ENCODE results near the gene C2CD4B. TPM values are rescaled to one million over a fixed set of nuclear protein-coding genes. Genes with fewer than 3 reads are reported as not detected.

C2CD4B gene, protein sequence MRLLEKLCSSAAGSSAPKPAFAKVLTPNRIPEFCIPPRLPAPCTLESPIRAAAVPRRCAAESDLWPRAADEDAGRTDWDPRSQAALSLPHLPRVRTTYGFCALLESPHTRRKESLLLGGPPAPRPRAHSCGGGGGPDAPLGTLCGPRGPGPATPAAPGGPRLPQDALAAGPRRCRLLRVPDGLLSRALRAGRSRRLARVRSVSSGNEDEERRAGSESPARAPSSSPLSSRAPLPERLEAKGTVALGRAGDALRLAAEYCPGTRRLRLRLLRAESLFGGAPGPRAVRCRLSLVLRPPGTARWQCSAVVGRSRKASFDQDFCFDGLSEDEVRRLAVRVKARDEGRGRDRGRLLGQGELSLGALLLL
- total RNA-seq, result 20.2 TPM

DNA sequence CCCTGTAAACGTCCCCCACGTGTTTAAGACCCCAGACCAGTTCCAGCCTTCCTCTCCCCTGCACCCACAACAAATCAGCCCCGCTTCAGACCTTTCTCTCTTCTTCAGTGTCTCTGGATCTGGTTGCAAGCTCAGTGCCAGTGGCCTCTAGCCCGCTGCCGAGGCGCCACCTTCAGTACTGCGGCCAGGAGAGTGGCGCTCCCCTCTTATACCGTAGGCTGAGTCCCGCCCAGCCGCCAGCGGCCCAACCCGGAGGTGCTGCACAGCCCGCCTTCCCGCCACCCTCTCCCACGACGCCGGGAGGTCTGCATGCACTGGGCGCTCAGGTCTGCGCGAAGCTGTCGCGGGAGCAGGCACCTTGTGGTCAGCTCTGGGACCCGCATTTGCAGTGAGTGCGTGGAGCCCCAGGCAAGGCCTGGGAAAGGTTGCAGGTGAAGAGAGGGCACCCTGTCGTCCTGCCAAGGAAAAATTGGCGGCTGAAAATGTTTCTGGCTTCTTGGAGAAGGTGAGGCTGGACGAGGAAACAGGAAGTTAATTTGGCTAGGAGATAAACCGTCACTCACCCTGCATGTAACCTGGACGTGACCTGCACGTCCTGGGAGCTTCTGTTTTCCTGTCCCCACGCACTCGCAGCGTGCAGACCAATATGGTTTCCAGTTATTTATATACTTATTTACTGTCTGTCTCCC is at the start of gene C2CD4B:
C2CD4B (minus strand) TSS at position 182 of the 689 bp plus-strand sequence. CDS start 301 bp downstream, outside the sequence.
- DNase-seq, result no peak

DNA sequence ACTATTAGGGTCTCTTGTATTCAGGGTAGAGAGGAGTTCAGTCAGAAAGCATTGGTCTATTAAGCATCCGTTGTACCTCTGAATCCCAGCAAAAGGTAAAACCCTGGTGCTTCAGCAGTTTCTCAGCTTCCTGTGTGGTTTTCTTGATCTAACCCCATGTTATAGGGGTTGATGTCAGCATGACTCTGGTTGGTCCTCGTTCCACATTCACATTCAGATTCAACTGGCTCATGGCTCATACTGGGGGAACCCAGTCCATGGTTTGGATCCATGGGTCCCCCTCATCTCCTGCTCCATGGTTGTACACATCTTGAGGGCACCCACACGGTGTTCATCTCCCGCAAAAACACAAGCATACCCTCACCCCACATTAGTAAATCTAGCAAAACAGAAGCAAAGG is 47.7 kb upstream of the C2CD4B start:
- DNase-seq, result no peak

DNA sequence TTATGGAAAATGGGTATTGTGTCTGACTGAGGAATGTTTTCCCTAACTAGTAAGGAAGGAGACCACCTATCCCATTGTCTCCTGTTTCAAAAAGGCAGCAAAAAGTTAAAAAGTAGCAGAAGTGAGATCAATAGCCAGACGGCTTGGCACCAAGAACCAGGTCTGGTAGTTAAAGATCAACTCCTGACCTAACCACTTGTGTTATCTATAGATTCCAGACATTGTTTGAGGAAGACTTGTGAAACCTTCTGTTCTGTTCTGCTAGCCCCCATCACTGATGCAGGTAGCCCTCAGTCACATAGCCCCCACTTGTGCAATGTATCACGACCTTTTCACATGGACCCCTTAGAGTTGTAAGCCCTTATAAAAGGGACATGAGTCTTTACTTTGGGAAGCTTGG is 46.3 kb upstream of the C2CD4B start:
- no peak for DNase-seq

DNA sequence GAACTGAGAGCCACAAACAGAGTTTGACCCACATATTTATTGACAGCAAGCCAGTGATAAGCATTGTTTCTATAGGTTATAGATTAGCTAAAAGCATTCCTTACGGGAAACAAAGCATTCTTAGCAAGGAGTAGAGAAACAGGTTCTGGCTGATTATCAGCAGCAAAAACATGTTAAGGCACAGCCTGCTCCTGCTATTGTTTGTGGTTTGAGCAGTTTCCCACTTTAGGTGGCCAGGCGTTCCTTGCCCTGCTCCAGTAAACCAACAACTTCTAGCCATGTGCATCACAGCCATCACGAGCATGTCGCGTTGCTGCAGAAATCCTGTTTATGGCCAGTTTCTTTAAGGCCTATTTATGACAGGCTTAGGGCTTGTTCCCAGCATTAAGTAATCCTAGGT is 44.7 kb upstream of the C2CD4B start:
- no peak for DNase-seq

DNA sequence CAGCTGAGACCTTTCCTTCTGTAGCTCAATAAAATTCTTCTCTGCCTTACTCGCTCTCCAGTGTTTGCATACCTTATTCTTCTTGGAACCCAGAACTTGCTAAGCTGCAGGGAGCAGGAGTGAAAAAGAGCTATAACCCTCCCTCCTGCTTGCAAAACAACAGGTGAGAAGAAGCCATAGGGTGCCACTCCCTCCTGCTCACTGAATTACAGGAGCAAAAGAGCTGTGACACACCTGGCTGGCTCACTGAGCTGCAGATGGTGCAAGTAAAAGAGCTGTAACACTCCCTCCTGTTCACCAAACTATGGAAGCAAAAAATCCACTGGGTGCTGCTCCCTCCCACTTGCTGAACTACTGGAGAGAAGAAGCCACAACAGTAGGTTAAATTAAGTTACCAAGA is 44.2 kb upstream of the C2CD4B start:
- no peak for DNase-seq

DNA sequence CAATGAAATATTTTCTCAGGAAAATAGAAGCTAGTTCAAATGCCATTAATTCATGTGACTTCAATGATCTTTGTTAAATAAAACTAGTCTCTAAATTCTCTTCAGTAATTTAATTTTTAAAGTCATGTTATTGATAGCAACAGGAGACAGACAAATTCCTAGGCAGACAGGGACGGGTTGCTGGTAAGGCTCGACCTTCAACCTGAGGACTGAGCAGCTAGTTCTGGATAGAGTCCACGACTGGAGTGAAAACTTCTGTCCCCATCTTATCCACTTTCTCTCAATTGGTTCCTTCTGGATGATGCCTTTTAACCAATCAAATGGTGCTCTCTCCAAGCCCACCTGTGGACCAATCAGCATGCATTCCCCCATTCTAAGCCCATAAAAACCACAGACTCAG is 43.8 kb upstream of the C2CD4B start:
- DNase-seq, result no peak

DNA sequence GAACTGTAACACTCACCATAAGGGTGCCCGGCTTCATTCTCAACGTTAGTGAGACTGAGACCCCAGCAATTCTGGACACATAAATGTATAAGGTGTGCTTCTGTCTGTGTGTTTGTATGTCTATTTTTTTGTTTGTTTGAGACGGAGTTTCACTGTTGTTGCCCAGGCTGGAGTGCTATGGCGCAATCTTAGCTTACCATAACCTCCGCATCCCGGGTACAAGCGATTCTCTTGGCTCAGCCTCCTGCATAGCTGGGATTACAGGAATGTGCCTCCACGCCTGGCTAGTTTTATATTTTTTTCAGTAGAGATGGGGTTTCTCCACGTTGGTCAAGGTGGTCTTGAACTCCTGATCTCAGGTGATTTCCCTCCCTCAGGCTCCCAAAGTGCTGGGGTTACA is 43.3 kb upstream of the C2CD4B start:
- DNase-seq, result no peak

DNA sequence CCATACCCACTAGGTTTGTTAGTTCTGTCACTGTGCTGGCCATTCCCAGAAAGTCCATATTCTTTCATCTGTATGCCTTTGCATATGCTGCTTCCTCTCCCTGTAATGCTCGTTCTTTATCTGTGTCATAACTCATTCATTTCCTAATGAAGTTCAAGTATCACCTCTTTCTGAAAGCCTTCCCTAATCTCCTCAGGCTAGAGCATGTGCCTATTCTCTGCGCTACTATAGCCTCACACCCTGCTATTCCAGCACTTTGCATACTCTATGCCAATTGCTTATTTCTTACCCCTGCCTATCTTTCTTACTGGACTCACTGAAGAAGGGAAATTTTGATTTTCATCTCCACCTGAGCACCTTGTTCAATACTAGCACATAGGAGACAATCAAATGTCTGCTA is 25.6 kb upstream of the C2CD4B start:
- no peak for DNase-seq

DNA sequence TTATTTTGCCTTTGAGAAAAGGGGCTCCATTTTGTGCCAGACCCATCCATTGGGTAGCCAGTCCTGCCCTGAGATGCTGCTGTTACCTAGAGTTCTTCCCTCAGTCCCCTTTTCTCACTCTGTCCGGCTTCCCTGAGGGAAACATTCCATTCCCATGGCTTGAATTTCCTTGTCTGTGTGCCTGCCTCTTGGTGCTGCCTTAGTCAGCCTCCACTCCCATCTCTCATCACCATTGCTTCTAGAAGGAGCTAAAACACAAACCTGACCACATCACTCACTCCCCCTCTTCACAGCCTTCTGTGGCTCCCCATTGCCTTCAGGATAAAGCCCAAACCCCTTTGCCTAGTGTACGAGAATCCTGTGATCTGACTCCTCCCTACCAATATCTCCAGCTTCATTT is 25.2 kb upstream of the C2CD4B start:
- no peak for DNase-seq

DNA sequence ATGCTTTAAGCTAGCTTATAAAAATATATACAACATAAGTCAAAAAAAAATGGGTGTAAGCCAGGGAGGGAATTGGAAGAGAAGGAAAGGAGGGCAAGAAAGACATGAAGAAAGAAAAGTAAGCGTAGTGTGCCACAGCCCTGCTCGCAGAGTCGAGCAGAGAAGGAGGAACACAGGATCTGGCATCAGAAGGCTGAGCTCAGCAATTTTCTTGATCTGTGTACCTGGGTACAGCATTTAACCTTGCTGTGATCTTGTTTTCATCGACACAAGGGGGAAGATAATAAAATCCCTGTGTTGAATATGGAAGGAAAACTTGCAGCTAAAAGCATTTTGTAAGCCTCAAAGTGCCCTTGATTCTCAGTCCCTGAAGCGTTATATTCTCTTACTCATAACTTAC is 23.7 kb upstream of the C2CD4B start:
- DNase-seq, result no peak

DNA sequence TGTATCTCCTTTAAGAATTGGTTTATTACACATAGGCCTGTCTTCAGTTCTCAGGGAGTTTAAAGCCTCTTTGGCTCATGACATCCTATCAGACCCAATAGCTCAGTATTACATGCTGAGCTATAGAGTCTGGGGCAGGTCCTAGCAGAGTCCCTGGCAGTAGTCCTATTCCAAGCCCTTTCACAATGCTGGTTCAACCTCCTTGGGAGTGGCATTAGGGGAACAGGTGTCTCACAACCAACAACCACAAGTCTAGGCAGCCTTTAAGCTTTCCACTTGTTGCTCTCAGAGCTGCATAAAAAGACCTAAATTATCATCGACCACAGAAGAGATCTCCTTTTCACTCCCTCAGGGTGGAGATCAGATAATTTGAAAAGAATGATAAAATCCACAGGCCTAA is 22.8 kb upstream of the C2CD4B start:
- DNase-seq, result no peak

DNA sequence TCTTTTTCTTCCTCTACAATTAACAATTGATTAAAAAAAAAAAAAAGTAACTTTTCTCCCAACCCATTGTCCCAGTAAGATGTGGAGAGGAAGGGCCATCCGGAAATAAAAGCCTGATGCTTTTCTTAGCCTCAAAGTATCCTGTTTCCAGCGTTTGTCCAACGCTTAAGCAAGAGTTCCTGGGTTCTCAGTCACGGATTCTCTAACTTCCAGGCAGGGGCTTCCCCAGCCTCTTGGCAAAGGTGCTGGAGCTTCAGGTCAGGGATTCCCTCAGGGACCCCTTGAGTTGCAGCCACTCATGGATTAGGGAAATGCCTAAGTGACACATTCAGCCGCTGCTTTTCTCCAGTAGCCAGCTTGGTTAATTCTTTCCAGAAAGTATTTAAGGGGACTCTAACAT is 22.3 kb upstream of the C2CD4B start:
- DNase-seq, result no peak

DNA sequence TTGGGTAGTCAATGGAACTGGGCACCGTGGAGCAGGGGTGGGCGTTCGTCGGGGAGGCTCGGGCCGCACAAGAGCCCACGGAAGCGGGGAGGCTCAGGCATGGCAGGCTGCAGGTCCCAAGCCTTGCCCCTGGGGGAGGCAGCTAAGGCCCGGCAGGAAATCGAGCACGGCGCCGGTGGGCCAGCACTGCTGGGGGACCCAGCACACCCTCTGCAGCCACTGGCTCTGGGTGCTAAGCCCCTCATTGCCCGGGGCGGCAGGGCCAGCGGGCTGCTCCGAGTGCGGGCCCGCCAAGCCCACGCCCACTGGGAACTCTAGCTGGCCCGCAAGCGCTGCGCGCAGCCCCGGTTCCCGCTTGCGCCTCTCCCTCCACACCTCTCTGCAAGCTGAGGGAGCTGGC is 21.5 kb upstream of the C2CD4B start:
- DNase-seq, result no peak

DNA sequence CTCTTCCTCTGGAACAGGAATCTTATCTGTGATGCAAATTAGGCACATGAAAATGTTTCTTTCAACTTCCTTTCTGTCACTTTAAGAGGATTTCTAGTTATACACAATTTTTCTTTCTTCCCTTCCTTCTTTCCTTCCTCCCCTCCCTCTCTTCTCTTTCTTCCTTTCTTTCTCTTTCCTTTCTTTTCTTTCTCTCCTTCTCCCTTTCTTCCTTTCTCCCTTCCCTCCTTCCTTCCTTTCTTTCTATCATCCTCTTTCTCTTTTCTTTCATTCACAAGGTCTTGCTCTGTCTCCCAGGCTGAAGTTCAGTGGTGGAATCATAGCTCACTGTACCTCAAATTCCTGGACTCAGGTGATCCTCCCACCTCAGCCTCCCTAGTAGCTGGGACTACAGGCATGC is 18.0 kb upstream of the C2CD4B start:
- no peak for DNase-seq

DNA sequence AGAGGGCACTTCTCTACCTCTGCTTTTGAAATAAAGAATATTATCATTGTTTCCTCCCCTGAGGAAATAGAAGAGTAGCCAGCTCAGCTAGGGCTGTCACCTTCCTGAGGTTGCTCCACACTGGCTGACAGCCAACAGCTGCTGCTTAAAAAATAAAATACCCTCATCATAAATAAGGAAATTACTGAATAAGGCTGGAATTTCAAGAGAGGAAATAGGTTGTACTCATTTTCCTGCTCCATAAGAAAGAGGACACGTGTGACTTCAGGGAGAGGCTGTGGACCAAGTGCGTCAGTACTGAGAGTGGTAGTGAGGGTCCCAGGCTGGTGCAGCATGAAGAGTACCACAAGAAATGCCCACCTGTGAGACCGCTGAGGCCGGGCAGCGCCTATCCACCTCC is 8.1 kb upstream of the C2CD4B start:
- DNase-seq, result no peak

DNA sequence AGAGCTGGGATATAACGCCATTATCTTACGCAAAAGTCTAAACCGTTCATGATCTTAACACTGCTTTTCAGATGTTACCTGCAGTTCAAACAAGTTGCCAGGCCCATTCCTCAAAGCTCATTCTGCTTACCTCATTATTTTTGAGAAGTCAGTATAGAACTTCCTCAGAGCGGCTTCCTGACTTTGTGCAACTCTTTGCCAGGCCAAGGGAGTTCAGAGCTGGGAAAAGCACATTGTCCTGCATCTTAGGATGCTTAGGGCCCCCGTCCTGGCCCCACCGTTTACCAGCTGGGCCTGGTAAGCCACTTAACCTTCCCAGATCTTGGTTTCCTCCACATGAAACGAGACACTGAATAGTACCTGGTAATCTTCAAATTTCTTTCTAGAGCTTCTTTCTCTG is 6.8 kb upstream of the C2CD4B start:
- DNase-seq, result no peak

DNA sequence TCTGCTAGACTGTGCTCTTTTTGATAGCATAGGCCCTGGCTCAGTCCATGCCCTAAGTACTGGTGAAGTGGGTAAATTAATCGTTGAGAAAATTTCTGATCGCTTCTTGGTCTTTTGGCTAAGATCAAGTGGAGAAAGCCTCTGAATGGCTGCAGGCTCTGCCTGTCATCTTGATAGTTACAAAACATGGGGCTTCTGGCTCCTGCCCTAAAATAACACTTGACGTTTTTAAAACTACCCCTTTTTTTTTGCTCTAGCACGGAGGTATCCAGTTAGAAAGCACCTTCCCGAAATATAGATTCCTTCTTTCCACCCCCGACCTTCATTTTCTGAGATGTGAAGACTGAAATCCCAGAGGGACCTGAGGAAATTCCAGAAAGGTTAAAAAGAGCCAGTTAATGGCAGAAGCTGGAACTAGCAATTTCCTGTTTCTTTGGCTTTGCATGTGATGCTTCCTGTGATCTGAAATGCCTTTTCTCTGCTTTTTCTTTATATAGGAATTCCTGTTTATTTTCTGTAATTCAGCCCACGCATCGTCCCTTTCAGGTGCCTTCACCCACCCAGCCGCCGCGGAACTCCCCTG is 799 bp upstream of the C2CD4B start:
- no peak for DNase-seq

DNA sequence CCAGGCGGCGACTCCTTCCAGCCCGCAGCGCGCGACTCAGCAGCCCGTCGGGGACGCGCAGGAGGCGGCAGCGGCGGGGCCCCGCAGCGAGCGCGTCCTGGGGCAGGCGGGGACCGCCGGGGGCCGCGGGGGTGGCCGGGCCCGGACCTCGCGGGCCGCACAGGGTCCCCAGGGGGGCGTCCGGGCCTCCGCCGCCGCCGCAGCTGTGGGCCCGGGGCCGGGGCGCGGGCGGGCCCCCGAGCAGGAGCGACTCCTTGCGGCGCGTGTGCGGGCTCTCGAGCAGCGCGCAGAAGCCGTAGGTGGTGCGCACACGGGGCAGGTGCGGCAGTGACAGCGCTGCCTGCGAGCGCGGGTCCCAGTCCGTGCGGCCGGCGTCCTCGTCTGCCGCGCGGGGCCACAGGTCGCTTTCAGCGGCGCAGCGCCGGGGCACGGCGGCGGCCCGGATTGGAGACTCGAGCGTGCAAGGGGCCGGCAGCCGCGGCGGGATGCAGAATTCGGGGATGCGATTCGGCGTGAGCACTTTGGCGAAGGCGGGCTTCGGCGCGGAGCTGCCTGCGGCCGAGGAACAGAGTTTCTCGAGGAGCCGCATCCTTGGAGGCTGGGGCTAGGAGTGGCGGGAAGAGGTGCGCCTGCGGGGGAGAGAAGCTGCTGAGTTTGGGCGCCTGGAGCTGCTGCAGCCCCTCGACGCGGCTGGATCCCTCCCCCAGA is 535 bp downstream of the C2CD4B start:
- DNase-seq, result peak; percentile 17

DNA sequence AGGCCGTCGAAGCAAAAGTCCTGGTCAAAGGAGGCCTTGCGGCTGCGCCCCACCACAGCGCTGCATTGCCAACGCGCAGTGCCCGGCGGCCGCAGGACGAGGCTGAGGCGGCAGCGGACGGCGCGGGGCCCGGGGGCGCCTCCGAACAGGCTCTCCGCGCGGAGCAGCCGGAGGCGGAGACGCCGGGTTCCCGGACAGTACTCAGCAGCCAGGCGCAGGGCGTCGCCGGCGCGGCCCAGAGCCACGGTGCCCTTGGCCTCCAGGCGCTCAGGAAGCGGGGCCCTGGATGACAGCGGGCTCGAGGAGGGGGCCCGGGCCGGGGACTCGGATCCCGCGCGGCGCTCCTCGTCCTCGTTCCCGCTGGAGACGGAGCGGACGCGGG is 1.1 kb downstream of the C2CD4B start:
- peak; percentile 13 for DNase-seq

DNA sequence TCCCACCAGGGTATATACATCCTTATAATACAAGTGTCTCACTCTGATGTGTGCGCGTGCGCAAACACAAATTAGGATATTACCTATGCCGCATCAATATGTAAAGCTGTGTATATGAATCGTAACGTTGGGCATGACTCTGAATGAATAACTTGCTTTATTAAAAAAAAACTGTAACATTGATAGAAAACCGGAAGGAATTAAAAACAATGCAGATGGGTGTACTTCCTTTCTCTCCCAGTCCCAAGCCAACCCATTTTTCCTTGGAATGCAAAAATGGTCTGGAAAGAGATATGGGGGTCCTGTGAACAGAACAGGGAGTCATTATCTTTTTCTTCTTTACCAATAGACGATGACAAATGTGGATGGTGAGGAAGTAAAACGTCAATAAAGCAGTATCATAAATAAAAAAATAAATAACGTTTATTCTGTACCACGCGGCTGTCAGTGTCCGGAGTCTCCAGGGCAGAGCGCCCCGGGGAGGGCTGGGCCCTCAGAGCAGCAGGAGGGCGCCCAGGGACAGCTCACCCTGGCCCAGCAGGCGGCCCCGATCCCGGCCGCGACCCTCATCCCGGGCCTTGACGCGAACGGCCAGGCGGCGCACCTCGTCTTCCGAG is 1.6 kb downstream of the C2CD4B start:
- DNase-seq, result no peak

DNA sequence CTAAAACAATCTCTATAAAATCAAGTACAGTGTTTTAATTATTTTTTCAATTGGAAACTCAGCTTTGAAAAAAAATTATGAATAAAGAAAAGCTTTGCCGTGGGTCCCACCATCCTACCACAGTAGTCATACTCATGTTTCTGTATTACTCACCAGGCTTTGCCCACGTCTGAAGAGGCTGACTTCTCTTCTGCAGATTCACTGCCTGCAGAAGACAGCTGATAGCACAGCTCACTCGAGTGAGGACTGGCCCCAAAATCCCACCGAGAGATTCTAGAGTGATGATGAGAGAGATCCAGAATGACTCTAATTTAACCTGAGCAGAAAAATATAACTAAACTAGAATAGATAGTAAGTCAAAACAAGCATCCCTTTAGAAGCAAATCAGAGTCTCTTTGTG is 11.9 kb downstream of the C2CD4B start:
- no peak for DNase-seq

DNA sequence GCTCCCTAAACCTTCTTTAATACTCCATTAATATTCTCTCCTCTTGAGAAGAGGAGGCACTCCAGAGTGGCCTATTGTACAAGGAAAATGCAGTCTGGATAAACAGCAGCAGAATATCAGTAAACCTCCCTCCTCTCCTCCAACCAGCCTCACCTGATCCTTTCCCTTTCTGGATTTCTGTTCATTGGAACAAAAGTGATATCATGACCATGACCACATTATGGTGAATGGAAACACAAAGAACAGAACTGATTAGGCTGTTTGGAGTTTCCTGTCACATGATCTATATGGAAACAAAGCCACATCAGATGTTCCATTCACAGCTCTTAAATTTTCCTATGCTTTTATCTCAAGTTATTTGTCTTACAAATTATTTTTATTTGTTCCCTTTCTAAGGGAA is 14.6 kb downstream of the C2CD4B start:
- no peak for DNase-seq

DNA sequence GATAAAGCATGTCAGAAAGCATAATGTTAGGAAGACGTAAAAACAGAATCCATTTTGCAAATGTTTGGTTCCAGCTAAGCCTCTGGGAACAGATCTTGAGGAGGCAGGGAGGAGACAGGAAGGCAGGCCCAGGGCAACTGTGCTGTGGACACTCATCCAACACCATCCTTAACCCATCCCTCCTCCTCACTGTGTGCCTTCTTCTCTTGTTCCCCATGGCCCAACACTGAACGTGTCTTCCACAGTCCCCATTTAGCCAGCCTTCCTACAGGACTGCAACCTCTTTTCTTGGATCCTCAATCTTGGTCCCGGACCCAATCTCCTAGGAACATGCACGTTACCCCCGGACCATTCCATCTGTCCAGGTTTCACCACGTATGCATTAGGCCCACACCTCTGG is 15.4 kb downstream of the C2CD4B start:
- no peak for DNase-seq

Data from tongue (tissue), 2 donors.